ENCODE measurements around the gene NES.

DNA sequence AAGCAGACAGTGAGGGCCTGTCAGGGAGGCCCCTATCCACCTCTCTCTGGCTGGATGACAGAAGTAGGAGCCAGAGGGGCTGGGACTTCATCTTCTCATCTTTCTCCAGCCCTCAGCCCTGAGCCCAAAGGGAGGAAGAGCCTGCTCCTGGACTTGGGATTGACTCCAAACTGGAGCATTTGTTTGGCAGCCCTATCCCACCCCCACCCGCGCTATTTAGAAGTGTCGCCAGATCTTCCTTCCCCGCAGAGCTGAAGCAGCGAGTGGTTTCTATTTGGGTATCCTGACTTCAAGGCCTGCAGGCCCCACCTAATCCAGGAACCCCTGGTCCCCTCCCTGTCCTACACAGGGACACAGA is 9.6 kb downstream of the NES start:
- TF ChIP-seq, protein P1, sequence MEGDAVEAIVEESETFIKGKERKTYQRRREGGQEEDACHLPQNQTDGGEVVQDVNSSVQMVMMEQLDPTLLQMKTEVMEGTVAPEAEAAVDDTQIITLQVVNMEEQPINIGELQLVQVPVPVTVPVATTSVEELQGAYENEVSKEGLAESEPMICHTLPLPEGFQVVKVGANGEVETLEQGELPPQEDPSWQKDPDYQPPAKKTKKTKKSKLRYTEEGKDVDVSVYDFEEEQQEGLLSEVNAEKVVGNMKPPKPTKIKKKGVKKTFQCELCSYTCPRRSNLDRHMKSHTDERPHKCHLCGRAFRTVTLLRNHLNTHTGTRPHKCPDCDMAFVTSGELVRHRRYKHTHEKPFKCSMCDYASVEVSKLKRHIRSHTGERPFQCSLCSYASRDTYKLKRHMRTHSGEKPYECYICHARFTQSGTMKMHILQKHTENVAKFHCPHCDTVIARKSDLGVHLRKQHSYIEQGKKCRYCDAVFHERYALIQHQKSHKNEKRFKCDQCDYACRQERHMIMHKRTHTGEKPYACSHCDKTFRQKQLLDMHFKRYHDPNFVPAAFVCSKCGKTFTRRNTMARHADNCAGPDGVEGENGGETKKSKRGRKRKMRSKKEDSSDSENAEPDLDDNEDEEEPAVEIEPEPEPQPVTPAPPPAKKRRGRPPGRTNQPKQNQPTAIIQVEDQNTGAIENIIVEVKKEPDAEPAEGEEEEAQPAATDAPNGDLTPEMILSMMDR (tag by site-specific recombination; IDR thresholded peaks at IDR 0.05), result no peak
- no peak for TF ChIP-seq YY1 (tag by site-specific recombination; IDR thresholded peaks at IDR 0.05)
- no peak for TF ChIP-seq ATF2 (tag by site-specific recombination; IDR thresholded peaks at IDR 0.05; ENCODE audit: low read depth)
- no peak for TF ChIP-seq ZNF175 (tag by site-specific recombination; IDR thresholded peaks at IDR 0.05)
- no peak for TF ChIP-seq ZNF660 (tag by site-specific recombination; IDR thresholded peaks at IDR 0.05)
- no peak for TF ChIP-seq ZNF311 (tag by site-specific recombination; IDR thresholded peaks at IDR 0.05; ENCODE audit: borderline replicate concordance)
- TF ChIP-seq MYNN (tag by site-specific recombination; IDR thresholded peaks at IDR 0.05; ENCODE audit: borderline replicate concordance), result no peak
- TF ChIP-seq, protein P2, sequence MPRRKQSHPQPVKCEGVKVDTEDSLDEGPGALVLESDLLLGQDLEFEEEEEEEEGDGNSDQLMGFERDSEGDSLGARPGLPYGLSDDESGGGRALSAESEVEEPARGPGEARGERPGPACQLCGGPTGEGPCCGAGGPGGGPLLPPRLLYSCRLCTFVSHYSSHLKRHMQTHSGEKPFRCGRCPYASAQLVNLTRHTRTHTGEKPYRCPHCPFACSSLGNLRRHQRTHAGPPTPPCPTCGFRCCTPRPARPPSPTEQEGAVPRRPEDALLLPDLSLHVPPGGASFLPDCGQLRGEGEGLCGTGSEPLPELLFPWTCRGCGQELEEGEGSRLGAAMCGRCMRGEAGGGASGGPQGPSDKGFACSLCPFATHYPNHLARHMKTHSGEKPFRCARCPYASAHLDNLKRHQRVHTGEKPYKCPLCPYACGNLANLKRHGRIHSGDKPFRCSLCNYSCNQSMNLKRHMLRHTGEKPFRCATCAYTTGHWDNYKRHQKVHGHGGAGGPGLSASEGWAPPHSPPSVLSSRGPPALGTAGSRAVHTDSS (tag by site-specific recombination; IDR thresholded peaks at IDR 0.05), result no peak
- no peak for TF ChIP-seq FEZF1 (tag by site-specific recombination; IDR thresholded peaks at IDR 0.05)

All from HEK293 (cell line).